NCI-H1417 treated with DMSO at 0.1 percent for 48 hours (cell line): ENCODE results near the gene DCUN1D2.

Source experiments
- DNase-seq: peaks from one replicate; lab custom pipeline; 2025; lab: John Stamatoyannopoulos, UW

Gene DCUN1D2

DNA sequence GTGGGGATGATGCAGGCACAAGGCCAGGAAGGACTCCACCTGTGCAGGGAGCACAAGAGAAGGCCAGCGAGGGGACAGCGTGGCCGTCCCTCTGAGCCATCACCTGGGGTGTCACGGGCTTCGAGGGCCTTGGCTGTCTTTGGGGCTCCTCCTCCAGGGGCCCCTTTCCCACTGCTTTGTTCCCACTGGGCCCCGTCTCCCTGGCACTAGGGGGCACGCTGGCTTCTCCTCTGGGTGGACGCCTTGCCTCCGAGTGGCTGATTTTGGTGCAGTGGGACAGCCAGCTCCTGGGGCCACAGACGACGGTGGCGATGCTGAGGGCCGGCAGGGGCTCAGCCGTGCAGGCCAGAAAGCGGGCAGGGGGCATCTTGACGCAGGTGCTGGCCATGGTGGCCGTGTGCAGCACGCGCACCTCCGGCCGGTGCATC, 83.4 kb downstream of the DCUN1D2 start:
- no peak for DNase-seq

DNA sequence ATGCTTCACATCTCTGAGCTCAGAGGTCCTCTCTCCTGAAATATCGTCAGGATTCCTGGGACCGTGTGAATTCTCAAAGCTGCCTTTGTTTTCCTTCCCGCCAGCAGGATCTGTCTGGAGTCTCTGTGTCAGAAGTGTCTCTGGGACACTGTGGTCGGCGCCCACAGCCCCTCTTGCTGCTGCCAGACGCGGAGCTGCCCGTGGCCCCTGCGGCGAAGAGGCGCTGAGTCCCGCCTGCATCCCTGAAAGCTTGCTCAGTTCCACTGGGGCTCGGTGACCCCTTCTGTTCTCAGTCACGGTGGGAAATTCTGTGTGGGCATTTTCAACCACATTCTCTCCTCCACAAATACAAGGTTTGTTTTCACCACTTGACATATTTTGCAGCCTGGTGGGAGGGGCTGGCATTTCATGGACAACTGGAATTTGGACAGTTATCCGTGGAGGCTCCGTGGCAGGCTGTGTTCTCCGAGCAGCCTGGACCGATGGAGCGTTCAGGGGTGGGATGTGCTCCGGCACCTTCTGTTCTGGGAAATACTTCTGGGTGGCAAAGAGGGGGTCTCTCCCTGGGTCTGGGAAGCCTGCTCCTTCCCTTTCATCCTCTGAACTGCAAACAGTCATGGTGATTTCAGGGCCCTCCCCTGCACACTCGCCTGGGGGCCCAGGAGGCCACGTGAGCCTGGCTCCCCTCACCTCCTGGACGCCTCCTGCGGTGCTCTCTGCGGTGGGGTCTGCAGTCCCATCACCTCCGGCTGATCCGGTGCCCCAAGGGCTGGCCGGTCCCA, 84.0 kb downstream of the DCUN1D2 start:
- DNase-seq: no peak
